A673 (cell line): ENCODE measurements around the gene DMAC2L.

Experiments used
- EZH2 ChIP-seq: fragments of 200-600 bp; sonication (generic); IDR thresholded peaks from 2 replicates; pipeline ENCODE4 v1.6.1; 2017; ENCODE audit warnings: borderline replicate concordance, low read depth, mild to moderate bottlenecking, mixed read lengths, antibody characterized with exemption, low read length; ENCODE audit not compliant: poor library complexity, severe bottlenecking
- TF ChIP-seq, protein P1 (sequence below): fragments of 300-800, 200-600 bp; sonication (generic); conservative IDR thresholded peaks from 2 replicates; pipeline ENCODE4 v1.5.1; 2017; ENCODE audit warnings: low read depth, mild to moderate bottlenecking, antibody characterized with exemption, low read length, moderate library complexity, mixed read lengths

DNA sequence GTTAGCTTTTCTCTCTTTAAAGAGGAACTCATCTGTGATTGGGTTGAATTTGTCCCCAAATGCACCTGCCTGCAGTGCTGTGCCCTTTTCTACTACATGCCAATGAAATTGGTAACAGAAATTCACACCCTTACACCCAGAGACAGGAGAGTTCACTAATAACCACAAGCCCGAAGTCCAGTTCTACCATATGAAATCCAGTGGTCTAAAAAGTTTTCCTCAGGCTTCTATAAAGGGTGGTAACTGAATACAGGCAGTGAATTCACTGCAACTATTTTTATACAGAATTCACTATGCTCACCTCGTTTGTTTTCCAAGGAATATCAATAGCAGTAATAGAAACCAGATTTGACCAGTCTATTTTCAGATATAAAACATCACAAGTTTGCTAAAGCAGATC, 49.3 kb upstream of the DMAC2L start:
- TF ChIP-seq EZH2: no peak
- TF ChIP-seq, protein P1, sequence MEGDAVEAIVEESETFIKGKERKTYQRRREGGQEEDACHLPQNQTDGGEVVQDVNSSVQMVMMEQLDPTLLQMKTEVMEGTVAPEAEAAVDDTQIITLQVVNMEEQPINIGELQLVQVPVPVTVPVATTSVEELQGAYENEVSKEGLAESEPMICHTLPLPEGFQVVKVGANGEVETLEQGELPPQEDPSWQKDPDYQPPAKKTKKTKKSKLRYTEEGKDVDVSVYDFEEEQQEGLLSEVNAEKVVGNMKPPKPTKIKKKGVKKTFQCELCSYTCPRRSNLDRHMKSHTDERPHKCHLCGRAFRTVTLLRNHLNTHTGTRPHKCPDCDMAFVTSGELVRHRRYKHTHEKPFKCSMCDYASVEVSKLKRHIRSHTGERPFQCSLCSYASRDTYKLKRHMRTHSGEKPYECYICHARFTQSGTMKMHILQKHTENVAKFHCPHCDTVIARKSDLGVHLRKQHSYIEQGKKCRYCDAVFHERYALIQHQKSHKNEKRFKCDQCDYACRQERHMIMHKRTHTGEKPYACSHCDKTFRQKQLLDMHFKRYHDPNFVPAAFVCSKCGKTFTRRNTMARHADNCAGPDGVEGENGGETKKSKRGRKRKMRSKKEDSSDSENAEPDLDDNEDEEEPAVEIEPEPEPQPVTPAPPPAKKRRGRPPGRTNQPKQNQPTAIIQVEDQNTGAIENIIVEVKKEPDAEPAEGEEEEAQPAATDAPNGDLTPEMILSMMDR: no peak
